Posterior cingulate gyrus (tissue), 11 donors: ENCODE measurements around the gene CCDC107.
A peak's percentile ranks its signal among the peaks of the same experiment; 100 is the strongest.

Experiments used
- DNase-seq, 10 donors: peaks; one replicate each; pipeline versions ENCODE4 v3.0.0 to v3.0.0-alpha.2; 2020 to 2021; ENCODE audit warnings: mixed read lengths in 3 of 10
- intact Hi-C: fragments of 100-400 bp; cut with DNase I; formaldehyde crosslinking; loops from one replicate; pipeline ENCODE4 v1.15.1; 2023

Gene CCDC107

DNA sequence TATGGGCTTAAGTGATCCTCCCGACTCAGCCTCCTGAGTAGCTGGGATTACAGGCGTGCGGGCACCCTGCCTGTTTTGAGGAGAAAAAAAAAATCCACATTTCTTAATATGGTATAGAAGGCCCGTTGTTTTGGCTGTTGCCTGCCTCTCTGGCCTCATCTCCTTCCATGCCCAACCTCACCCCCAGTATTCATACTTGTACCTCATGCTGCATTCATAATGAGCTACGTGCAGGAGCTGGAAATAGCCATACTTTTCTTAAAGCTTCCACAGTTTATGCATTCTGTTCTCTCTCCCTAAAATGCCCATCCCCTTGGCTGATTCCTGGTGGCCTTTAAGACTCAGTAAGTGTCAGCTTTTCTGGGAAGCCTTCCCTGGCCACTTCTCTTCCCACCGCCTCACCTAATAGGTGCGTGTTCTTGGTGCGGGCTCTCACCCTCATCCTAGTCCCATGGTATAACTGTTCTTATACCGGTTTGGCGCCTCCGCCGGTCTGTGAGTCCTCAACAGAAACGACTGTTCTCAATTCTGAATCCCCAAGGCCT lies 33.7 kb downstream of the CCDC107 start:
- intact Hi-C loops, result loop anchor here (5.0 kb wide), 1 partner anchor 35 kb away; no protein-coding TSS in a partner anchor
- DNase-seq, result no peak

- DNase-seq, result no peak
- intact Hi-C loops, result loop anchor here (5.0 kb wide), 1 partner anchor 39 kb away; the partner anchor contains the start of genes CCDC107 and RMRP
Measured at GRCh38 chr9:35695943-35696401, 37.9 kb downstream of the CCDC107 start.

GRCh38 chr9:35696520-35697215 lies 38.6 kb downstream of the CCDC107 start:
- intact Hi-C loops, result loop anchor here (5.0 kb wide), 1 partner anchor 39 kb away; the partner anchor contains the start of genes CCDC107 and RMRP
- DNase-seq, result peak in 4 of 10 donors; percentile 35 to 90 (median 46)

GRCh38 chr9:35697486-35697885 lies 39.4 kb downstream of the CCDC107 start:
- intact Hi-C loops, result loop anchor here (5.0 kb wide), 1 partner anchor 40 kb away; the partner anchor contains the start of genes CCDC107 and RMRP
- DNase-seq, result peak in 1 of 10 donors; percentile 52

DNA sequence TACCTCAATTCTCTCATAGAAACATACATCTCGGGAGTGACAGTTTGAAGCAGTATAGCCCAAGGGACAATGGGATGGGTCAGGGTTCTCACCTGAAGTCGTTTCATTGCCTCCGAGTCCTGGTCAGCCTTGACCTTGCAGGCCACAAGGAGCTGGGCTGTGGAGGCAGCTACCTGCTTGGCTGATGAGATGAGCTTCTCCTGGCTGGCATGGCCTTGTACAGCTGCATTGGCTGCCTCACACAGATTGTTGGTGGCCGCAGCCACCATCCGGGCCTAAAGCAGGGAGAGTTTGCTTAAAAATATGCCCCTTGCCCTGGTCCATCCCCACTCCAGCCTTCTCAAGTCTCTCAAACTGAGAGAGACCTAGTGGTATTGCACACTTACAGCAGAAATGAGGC lies 40.1 kb downstream of the CCDC107 start:
- peak in 1 of 10 donors; percentile 50 for DNase-seq
- intact Hi-C loops, result loop anchor here (5.0 kb wide), 1 partner anchor 41 kb away; the partner anchor contains the start of genes CCDC107 and RMRP

DNA sequence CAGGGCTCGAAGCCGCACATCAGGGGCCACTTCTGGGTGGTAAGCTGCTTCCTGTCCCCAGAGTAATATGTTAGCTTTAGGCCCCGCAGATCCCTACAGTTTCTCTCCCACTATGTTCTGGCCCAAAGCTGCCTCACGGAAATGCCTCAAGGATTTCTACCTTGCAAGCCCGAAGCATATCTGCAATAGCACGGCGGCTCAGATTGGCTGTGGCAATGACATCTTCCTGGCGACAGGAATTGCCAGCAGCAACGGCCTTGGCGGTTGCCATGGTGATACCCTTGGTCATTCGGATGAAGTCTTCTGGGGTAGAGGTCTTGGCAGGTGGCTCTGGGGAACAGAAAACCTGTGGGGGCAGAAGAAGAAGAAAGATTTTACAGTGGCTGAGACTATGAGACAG lies 41.9 kb downstream of the CCDC107 start:
- no peak for DNase-seq
- intact Hi-C loops, result no loop called here

DNA sequence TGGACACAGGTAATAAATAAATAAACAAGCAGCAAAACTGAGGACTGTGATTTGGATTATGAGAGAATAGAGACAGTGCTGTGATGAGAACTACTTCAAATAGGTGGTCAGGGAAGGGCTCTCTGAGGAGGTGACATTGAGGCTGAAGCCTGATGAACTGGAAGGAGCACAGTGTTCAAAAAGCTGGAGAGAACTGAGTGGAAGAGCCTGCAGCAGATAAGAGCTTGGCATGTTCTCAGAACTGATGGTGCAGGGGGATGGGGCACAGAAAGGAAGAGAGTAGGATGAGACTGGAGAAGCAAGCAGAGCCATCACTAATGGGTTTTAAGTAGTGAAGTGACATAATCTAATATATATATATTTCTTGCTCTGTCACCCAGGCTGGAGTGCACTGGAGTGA lies 42.9 kb downstream of the CCDC107 start:
- DNase-seq, result no peak
- intact Hi-C loops, result no loop called here

- intact Hi-C loops, result no loop called here
- DNase-seq, result no peak
Measured at GRCh38 chr9:35702696-35703095, 44.6 kb downstream of the CCDC107 start.

DNA sequence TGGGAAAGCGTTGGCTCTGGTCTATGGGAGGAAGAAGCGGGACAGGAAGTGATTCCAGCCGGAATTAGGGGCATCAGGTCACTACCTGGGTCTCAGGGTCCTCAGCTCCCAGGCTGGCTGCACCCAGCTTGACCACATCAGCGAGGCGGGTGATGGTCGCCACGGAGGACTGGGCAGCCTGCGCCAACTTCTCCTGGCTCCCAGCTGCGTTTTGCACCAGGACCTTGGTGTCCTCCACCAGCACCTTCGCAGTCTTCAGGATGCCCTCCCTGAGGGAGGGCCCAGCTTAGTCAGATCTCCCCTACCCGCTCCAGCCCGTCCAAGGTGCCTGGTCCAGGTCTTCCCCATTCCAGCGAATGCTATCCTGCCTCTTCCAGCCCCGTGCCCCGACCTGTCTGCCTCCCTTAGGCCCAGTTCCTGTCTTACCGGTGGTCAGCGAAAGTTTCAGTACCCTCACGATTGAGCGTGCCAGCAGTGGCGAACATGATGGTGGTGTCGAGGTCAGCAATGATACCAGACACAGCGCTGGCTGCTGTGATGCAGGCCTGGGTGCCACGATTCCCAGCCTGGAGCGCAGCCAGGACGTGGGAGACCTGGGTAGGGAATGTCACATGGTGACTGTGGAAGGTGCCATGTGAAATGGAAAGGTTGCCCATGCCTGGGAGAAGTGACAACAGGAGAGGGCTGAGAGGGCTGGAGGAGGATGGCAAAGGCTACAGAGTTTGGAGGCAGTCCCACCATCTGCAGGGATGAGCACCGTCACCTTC lies 46.0 kb downstream of the CCDC107 start:
- intact Hi-C loops, result no loop called here
- no peak for DNase-seq

GRCh38 chr9:35705372-35705771 lies 47.3 kb downstream of the CCDC107 start:
- no peak for DNase-seq
- intact Hi-C loops, result no loop called here

DNA sequence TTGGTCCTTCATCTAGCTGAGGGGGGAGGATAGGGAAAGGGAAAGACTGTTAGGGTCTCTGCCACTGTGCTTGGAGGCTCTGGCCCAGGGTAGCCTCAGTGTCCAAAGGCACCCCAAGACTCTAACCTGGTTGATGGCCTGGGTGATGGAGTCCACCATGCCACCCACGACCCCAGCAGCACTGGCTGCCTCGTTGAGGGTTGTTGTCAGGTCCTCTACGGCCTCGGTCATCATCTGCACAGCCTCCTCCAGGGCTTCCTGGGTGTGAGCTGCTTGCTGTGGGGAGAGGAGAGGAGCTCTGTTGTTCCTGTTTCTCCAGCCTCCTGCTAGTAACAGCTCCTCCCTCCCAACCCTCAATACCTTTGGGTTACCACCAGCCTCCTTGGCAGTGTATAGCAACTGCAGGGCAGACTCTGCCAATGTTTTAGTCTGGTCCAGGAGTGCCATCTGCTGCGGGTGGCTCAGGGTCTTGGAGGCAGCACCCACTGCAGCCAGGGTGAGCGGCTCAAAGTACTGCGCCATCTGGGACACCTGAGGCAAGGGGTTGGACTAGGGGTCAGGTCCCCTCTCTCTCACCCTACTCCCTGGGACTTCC lies 47.8 kb downstream of the CCDC107 start:
- intact Hi-C loops, result no loop called here
- no peak for DNase-seq

GRCh38 chr9:35706951-35707350 lies 48.9 kb downstream of the CCDC107 start:
- intact Hi-C loops, result no loop called here

GRCh38 chr9:35708146-35708545 lies 50.1 kb downstream of the CCDC107 start:
- no peak for DNase-seq
- intact Hi-C loops, result no loop called here

More at GRCh38 chr9:35706951-35707350, 48.9 kb downstream of the CCDC107 start:
- DNase-seq, result no peak

- no peak for DNase-seq
- intact Hi-C loops, result no loop called here
Measured at GRCh38 chr9:35710818-35711500, 52.9 kb downstream of the CCDC107 start.
